H1 (cell line): ENCODE measurements around the gene STYXL1.

ENCODE experiments used
- CHD2 ChIP-seq: IDR thresholded peaks from 2 replicates; pipeline ENCODE4 v1.6.1; 2012; ENCODE audit warnings: low read length, improper control_type of control experiment
- POLR2A ChIP-seq, 2 experiments: IDR thresholded peaks; 1 replicate in 1 of 2; 2 replicates in 1 of 2; pipeline ENCODE4 v1.6.1; 2011; ENCODE audit warnings: low read depth in 2 of 2, low read length in 2 of 2, mild to moderate bottlenecking in 2 of 2; ENCODE audit errors: control extremely low read depth in 1 of 2
- SRF ChIP-seq: IDR thresholded peaks from 2 replicates; pipeline ENCODE4 v1.6.1; 2011; ENCODE audit warnings: mild to moderate bottlenecking, low read depth, low read length, moderate library complexity

GRCh38 chr7:75977743-75978142, 70.1 kb downstream of the STYXL1 start:
- TF ChIP-seq CHD2 (no peak), POLR2A (IDR thresholded peaks at IDR 0.05; ENCODE audit: control extremely low read depth in 1 of 2, low read depth in 2 of 2, low read length in 2 of 2) (no peak), SRF (no peak)
